ENCODE data around the gene PRTN3. TPM values are rescaled to one million over a fixed set of nuclear protein-coding genes. Genes with fewer than 3 reads are reported as not detected.

PRTN3 gene
- total RNA-seq, 1 donor from 2014 or later, result not detected

- no peak for DNase-seq (ENCODE audit: low spot score)
- TF ChIP-seq CTCF (IDR thresholded peaks at IDR 0.05; ENCODE audit: unreplicated experiment), result peak; percentile 31
- Mint-ChIP-seq H3K36me3 (ENCODE audit: low read depth, unreplicated experiment) (peaks cover 6% of the 10 kb centered on the region), H3K4me1 (ENCODE audit: unreplicated experiment) (peaks cover 6% of the 10 kb centered on the region), H3K27me3 (ENCODE audit: unreplicated experiment) (peaks cover 5% of the 10 kb centered on the region), H3K4me3 (ENCODE audit: unreplicated experiment) (no peak overlapping the region), H3K9me3 (ENCODE audit: unreplicated experiment) (no peaks in the 10 kb centered on the region), H3K27ac (ENCODE audit: unreplicated experiment) (no peak overlapping the region)
Observed at GRCh38 chr19:897442-898039, 56.7 kb downstream of the PRTN3 start.

Small RNA genes lying within 50 kb of the gene (microRNA-seq; reads per million reads assigned to microRNA genes)
- gene MIR3187 (ENCODE audit: unreplicated experiment) (303 reads per million, percentile 88 among the genes with 10 or more reads in this experiment), gene MIR4745 (ENCODE audit: unreplicated experiment) (95.7 reads per million, percentile 82 among the genes with 10 or more reads in this experiment)

Other genes with a start within 250 kb of the PRTN3 start
- 53.6 TPM for gene POLRMT, start 207.5 kb upstream of the PRTN3 start, total RNA-seq (ENCODE audit: unreplicated experiment)
- not detected for gene FGF22, start 201.1 kb upstream of the PRTN3 start, total RNA-seq (ENCODE audit: unreplicated experiment)
- 41.7 TPM for gene RNF126, start 177.8 kb upstream of the PRTN3 start, total RNA-seq (ENCODE audit: unreplicated experiment)
- 6.5 TPM for gene FSTL3, start 164.6 kb upstream of the PRTN3 start, total RNA-seq (ENCODE audit: unreplicated experiment)
- not detected for gene PRSS57, start 145.5 kb upstream of the PRTN3 start, total RNA-seq (ENCODE audit: unreplicated experiment)
- 42.0 TPM for gene PALM, start 132.1 kb upstream of the PRTN3 start, total RNA-seq (ENCODE audit: unreplicated experiment)
- not detected for gene MISP, start 89.9 kb upstream of the PRTN3 start, total RNA-seq (ENCODE audit: unreplicated experiment)
- gene PTBP1, start 43.5 kb upstream of the PRTN3 start, total RNA-seq (ENCODE audit: unreplicated experiment), result 614 TPM
- gene PLPPR3, start 19.0 kb upstream of the PRTN3 start, total RNA-seq (ENCODE audit: unreplicated experiment), result 17.6 TPM
- 0.21 TPM for gene AZU1, start 13.2 kb upstream of the PRTN3 start, total RNA-seq (ENCODE audit: unreplicated experiment)
- not detected for gene ELANE, start 11.3 kb downstream of the PRTN3 start, total RNA-seq (ENCODE audit: unreplicated experiment)
- 0.46 TPM for gene CFD, start 18.7 kb downstream of the PRTN3 start, total RNA-seq (ENCODE audit: unreplicated experiment)
- gene MED16, start 52.2 kb downstream of the PRTN3 start, total RNA-seq (ENCODE audit: unreplicated experiment), result 66.5 TPM
- gene RNU6-9, start 52.5 kb downstream of the PRTN3 start, total RNA-seq (ENCODE audit: unreplicated experiment), result not detected
- 40.6 TPM for gene R3HDM4, start 72.2 kb downstream of the PRTN3 start, total RNA-seq (ENCODE audit: unreplicated experiment)
- not detected for gene KISS1R, start 76.3 kb downstream of the PRTN3 start, total RNA-seq (ENCODE audit: unreplicated experiment)
- gene ARID3A, start 85.0 kb downstream of the PRTN3 start, total RNA-seq (ENCODE audit: unreplicated experiment), result 108 TPM
- 53.1 TPM for gene WDR18, start 143.3 kb downstream of the PRTN3 start, total RNA-seq (ENCODE audit: unreplicated experiment)
- gene GRIN3B, start 159.4 kb downstream of the PRTN3 start, total RNA-seq (ENCODE audit: unreplicated experiment), result 0.95 TPM
- 182 TPM for gene TMEM259, start 180.1 kb downstream of the PRTN3 start, total RNA-seq (ENCODE audit: unreplicated experiment)
- not detected for gene RNU6-2, start 180.5 kb downstream of the PRTN3 start, total RNA-seq (ENCODE audit: unreplicated experiment)
- gene CNN2, start 185.6 kb downstream of the PRTN3 start, total RNA-seq (ENCODE audit: unreplicated experiment), result 456 TPM
- gene ABCA7, start 199.1 kb downstream of the PRTN3 start, total RNA-seq (ENCODE audit: unreplicated experiment), result 16.3 TPM
- 2.4 TPM for gene ARHGAP45, start 226.2 kb downstream of the PRTN3 start, total RNA-seq (ENCODE audit: unreplicated experiment)

All from endothelial cell (in vitro differentiated cells).